ENCODE measurements around the gene COPS6. TPM values are rescaled to one million over a fixed set of nuclear protein-coding genes. Genes with fewer than 3 reads are reported as not detected.

The COPS6 gene
- total RNA-seq, 1 donor from 2014 or later: 72.5 TPM

- no peak for DNase-seq (ENCODE audit: low read depth)
Observed at GRCh38 chr7:100079024-100079560, 9.7 kb upstream of the COPS6 start.

- no peak for DNase-seq (ENCODE audit: low read depth)
Observed at GRCh38 chr7:100080907-100081534, 7.7 kb upstream of the COPS6 start.

- peak; percentile 95 for DNase-seq (ENCODE audit: low read depth)
Observed at GRCh38 chr7:100081535-100082102, 7.2 kb upstream of the COPS6 start, which contains the start of gene ZNF3. Gene ZNF3 (minus strand): TSS chr7:100081723. CDS start chr7:100077357, 4,366 bp downstream.

- no peak for DNase-seq (ENCODE audit: low read depth)
Observed at GRCh38 chr7:100082978-100083377, 5.8 kb upstream of the COPS6 start.

GRCh38 chr7:100085515-100085914, 3.3 kb upstream of the COPS6 start:
- no peak for DNase-seq (ENCODE audit: low read depth)

GRCh38 chr7:100087055-100087750, 1.6 kb upstream of the COPS6 start:
- DNase-seq (ENCODE audit: low read depth): peak; percentile 91

- no peak for DNase-seq (ENCODE audit: low read depth)
Observed at GRCh38 chr7:100088095-100088620, 611 bp upstream of the COPS6 start.

- DNase-seq (ENCODE audit: low read depth): no peak
Observed at GRCh38 chr7:100089458-100090196, 858 bp downstream of the COPS6 start.

GRCh38 chr7:100090527-100091410, 2.0 kb downstream of the COPS6 start:
- DNase-seq (ENCODE audit: low read depth): no peak

GRCh38 chr7:100091411-100092181, 2.8 kb downstream of the COPS6 start:
- DNase-seq (ENCODE audit: low read depth): no peak

GRCh38 chr7:100093054-100093453, 4.3 kb downstream of the COPS6 start:
- no peak for DNase-seq (ENCODE audit: low read depth)

GRCh38 chr7:100093498-100093897, 4.7 kb downstream of the COPS6 start:
- no peak for DNase-seq (ENCODE audit: low read depth)

GRCh38 chr7:100093925-100094486, 5.2 kb downstream of the COPS6 start:
- DNase-seq (ENCODE audit: low read depth): no peak

- no peak for DNase-seq (ENCODE audit: low read depth)
Observed at GRCh38 chr7:100095289-100095688, 6.5 kb downstream of the COPS6 start.

GRCh38 chr7:100095704-100096103, 6.9 kb downstream of the COPS6 start:
- no peak for DNase-seq (ENCODE audit: low read depth)

GRCh38 chr7:100098913-100099312, 10.1 kb downstream of the COPS6 start:
- no peak for DNase-seq (ENCODE audit: low read depth)

GRCh38 chr7:100099452-100099851, 10.7 kb downstream of the COPS6 start:
- no peak for DNase-seq (ENCODE audit: low read depth)

- peak; percentile 89 for DNase-seq (ENCODE audit: low read depth)
Observed at GRCh38 chr7:100100420-100101015, 11.7 kb downstream of the COPS6 start.

All from renal cortical epithelial cell (primary cell).